HEK293T (cell line): Measurements from ENCODE around the gene USF2.

Experiments
- CTCF ChIA-PET: fragments of 350-600 bp; formaldehyde crosslinking; extraction: SDS; loops from one replicate; lab custom pipeline; 2021; ENCODE audit warnings: antibody characterized with exemption, inconsistent platforms; lab: Yijun Ruan, JAX
- POLR2A ChIA-PET: fragments of 350-600 bp; formaldehyde crosslinking; extraction: SDS; loops from one replicate; lab custom pipeline; 2020; ENCODE audit warnings: antibody characterized with exemption, inconsistent platforms; lab: Yijun Ruan, JAX
- DNase-seq: peaks from one replicate; pipeline ENCODE4 v3.0.0; 2012; ENCODE audit warnings: mixed read lengths; ENCODE audit errors: extremely low spot score
- ARNT ChIP-seq: fragments of 450-650 bp; IDR thresholded peaks from 2 replicates; pipeline ENCODE4 v1.6.1; 2017; ENCODE audit warnings: mild to moderate bottlenecking
- BHLHE40 ChIP-seq: fragments of 450-650 bp; IDR thresholded peaks from 2 replicates; pipeline ENCODE4 v1.6.1; 2016; ENCODE audit warnings: mild to moderate bottlenecking, moderate library complexity, borderline replicate concordance
- CTBP1 ChIP-seq: fragments of 450-650 bp; IDR thresholded peaks from 2 replicates; pipeline ENCODE4 v1.6.1; 2016; ENCODE audit warnings: borderline replicate concordance
- ELF4 ChIP-seq: fragments of 450-650 bp; IDR thresholded peaks from 2 replicates; pipeline ENCODE4 v1.6.1; 2017; ENCODE audit warnings: antibody characterized with exemption
- FOXA1 ChIP-seq: fragments of 450-650 bp; IDR thresholded peaks from 2 replicates; pipeline ENCODE4 v1.6.1; 2016; ENCODE audit warnings: mild to moderate bottlenecking
- FOXK2 ChIP-seq: fragments of 450-650 bp; IDR thresholded peaks from 2 replicates; pipeline ENCODE4 v1.6.1; 2016; ENCODE audit warnings: mild to moderate bottlenecking
- FOXM1 ChIP-seq: fragments of 450-650 bp; IDR thresholded peaks from 2 replicates; pipeline ENCODE4 v1.6.1; 2017; ENCODE audit warnings: mild to moderate bottlenecking, borderline replicate concordance
- HDGF ChIP-seq: fragments of 450-650 bp; IDR thresholded peaks from 2 replicates; pipeline ENCODE4 v1.6.1; 2017; ENCODE audit warnings: antibody characterized with exemption, borderline replicate concordance
- L3MBTL2 ChIP-seq: fragments of 450-650 bp; conservative IDR thresholded peaks from 2 replicates; pipeline ENCODE4 v1.6.1; 2016; ENCODE audit warnings: mild to moderate bottlenecking
- LEF1 ChIP-seq: fragments of 450-650 bp; IDR thresholded peaks from 2 replicates; pipeline ENCODE4 v1.6.1; 2017; ENCODE audit warnings: mild to moderate bottlenecking, borderline replicate concordance
- NFRKB ChIP-seq: fragments of 450-650 bp; IDR thresholded peaks from 2 replicates; pipeline ENCODE4 v1.6.1; 2016; ENCODE audit warnings: mild to moderate bottlenecking, moderate library complexity
- SP1 ChIP-seq: fragments of 450-650 bp; IDR thresholded peaks from 2 replicates; pipeline ENCODE4 v1.6.1; 2017
- SUZ12 ChIP-seq: fragments of 450-650 bp; IDR thresholded peaks from 2 replicates; pipeline ENCODE4 v1.6.1; 2016; ENCODE audit warnings: mild to moderate bottlenecking
- TARDBP ChIP-seq: fragments of 450-650 bp; IDR thresholded peaks from 2 replicates; pipeline ENCODE4 v1.6.1; 2016
- ZNF384 ChIP-seq: fragments of 450-650 bp; IDR thresholded peaks from 2 replicates; pipeline ENCODE4 v1.6.1; 2016
- TF ChIP-seq, protein P1 (sequence below): fragments of 450-650 bp; IDR thresholded peaks from 2 replicates; pipeline ENCODE4 v1.6.1; 2016

The USF2 gene

GRCh38 chr19:35271546-35271945 lies 2.8 kb downstream of the USF2 start:
- CTCF ChIA-PET = no interaction called here
- POLR2A ChIA-PET = no interaction called here
- TF ChIP-seq SP1 = no peak
- no peak for TF ChIP-seq L3MBTL2
- no peak for TF ChIP-seq BHLHE40
- no peak for TF ChIP-seq LEF1
- TF ChIP-seq ZNF384 = no peak
- TF ChIP-seq, protein P1, sequence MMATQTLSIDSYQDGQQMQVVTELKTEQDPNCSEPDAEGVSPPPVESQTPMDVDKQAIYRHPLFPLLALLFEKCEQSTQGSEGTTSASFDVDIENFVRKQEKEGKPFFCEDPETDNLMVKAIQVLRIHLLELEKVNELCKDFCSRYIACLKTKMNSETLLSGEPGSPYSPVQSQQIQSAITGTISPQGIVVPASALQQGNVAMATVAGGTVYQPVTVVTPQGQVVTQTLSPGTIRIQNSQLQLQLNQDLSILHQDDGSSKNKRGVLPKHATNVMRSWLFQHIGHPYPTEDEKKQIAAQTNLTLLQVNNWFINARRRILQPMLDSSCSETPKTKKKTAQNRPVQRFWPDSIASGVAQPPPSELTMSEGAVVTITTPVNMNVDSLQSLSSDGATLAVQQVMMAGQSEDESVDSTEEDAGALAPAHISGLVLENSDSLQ = no peak
- TF ChIP-seq NFRKB = no peak
- TF ChIP-seq FOXK2 = no peak
- TF ChIP-seq ELF4 = no peak
- no peak for TF ChIP-seq TARDBP
- TF ChIP-seq ARNT = no peak
- no peak for TF ChIP-seq CTBP1
- no peak for TF ChIP-seq SUZ12
- TF ChIP-seq HDGF = no peak
- no peak for TF ChIP-seq FOXA1
- TF ChIP-seq FOXM1 = no peak
- no peak for DNase-seq

DNA sequence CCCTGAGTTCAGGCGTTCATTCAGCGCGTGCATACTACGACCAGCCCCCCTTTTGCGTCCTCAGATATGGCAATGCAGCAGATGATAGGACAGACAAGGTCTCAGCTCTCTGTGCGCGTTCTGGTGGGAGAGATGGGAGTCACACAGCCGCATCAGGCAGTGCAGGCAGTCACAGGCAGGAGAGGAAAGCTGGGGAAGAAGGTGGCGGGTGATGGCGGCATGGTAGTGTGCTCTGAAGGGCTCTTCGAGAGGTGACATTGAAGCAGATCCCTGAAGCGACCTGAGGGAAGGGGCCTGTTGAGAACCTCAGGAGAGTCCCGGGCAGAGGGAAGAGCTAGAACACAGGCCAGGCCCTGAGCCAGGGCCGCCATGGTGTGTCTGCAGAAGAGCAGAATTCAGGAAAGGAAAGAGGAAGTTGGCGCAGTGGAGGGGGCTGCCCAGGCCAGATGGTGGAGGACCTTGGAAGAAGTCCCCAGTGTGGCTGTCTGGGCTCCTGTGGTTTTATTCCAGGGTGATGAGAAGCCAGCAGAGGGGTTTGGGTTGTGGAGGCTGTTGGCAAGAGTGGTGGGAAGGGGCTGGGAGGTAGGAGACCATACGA lies 3.5 kb downstream of the USF2 start:
- ChIA-PET POLR2A (no interaction called here), CTCF (no interaction called here)
- no peak for DNase-seq
- TF ChIP-seq BHLHE40 (no peak), ELF4 (no peak), ZNF384 (no peak), FOXK2 (no peak), TARDBP (no peak), ARNT (no peak), FOXM1 (no peak), LEF1 (no peak), SP1 (no peak), NFRKB (no peak), CTBP1 (no peak), HDGF (no peak), SUZ12 (no peak), L3MBTL2 (no peak), FOXA1 (no peak)
- TF ChIP-seq, protein P1 = no peak

- DNase-seq = no peak
- POLR2A ChIA-PET = no interaction called here
- TF ChIP-seq FOXK2 (no peak), CTBP1 (no peak), TARDBP (no peak), ELF4 (no peak), SP1 (no peak), NFRKB (no peak), ARNT (no peak), HDGF (no peak), ZNF384 (no peak), BHLHE40 (no peak), FOXM1 (no peak), LEF1 (no peak), L3MBTL2 (no peak)
- TF ChIP-seq, protein P1 = no peak
- CTCF ChIA-PET = interaction anchor here (0.6 kb wide), 1 partner anchor 319 kb away, joined by 7 read pairs; no protein-coding TSS in a partner anchor
Observed at GRCh38 chr19:35272954-35273649, 4.3 kb downstream of the USF2 start.

DNA sequence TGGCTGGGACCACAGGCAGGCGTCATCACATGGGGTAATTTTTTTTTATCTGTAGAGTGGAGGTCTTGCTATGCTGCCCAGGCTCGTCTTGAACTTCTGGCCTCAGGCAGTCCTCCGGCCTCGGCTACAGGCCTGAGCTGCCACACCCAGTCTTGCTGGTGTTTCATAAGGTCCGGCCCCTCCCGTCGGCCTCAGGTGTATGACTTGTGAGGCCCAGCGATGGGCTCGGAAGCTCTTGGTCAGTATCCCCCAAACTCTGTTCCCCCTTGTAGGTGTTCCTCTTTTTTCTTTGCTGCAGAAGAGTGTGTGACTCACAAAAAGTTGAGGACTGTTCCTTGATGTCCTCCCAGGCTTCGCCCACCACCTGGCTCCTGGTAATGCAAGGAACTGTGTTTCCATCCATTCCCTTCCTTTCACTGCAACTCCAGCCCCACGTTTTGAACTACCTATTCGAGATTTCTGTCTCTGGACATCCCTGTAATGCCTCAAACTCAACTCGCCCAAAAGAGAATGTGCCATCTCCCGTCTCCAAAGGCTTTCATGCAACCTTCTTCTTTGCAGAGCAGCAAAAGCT lies 5.0 kb downstream of the USF2 start:
- CTCF ChIA-PET = interaction anchor here (0.6 kb wide), 1 partner anchor 318 kb away, joined by 7 read pairs; no protein-coding TSS in a partner anchor
- POLR2A ChIA-PET = no interaction called here
- DNase-seq = no peak
- TF ChIP-seq NFRKB = no peak
- no peak for TF ChIP-seq TARDBP
- no peak for TF ChIP-seq SP1
- TF ChIP-seq ELF4 = no peak
- no peak for TF ChIP-seq BHLHE40
- TF ChIP-seq LEF1 = no peak
- no peak for TF ChIP-seq FOXA1
- TF ChIP-seq L3MBTL2 = no peak
- no peak for TF ChIP-seq ARNT
- TF ChIP-seq HDGF = no peak

DNA sequence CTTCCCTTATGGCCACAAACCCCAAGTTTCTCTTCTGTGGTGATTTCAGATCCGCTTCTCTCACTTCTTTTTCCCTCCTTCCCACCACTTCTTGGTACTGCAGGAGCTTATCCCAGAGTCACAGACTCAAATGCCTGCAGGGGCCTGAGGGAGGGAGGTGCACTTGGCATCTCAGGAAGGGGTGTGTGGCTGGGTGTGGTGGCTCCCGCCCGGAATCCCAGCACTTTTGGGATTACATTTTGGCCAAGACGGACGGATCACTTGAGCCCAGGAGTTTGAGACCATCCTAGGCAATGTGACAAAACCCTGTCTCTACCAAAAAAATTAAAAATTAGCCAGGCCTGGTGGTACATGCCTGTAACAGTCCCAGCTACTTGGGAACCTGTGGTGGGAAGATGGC lies 5.6 kb downstream of the USF2 start:
- TF ChIP-seq TARDBP (no peak), LEF1 (no peak), ARNT (no peak), CTBP1 (no peak), FOXM1 (no peak), SP1 (no peak), BHLHE40 (no peak), L3MBTL2 (no peak), ZNF384 (no peak), SUZ12 (no peak), FOXK2 (no peak), HDGF (no peak)
- TF ChIP-seq, protein P1 = no peak
- no peak for DNase-seq
- POLR2A ChIA-PET = no interaction called here
- CTCF ChIA-PET = no interaction called here
